ENCODE measurements around the gene TBC1D7.

The TBC1D7 gene

GRCh38 chr6:13355999-13356785, 27.9 kb upstream of the TBC1D7 start:
- no peak for DNase-seq (ENCODE audit: low read depth)
- no peak for TF ChIP-seq MYC (IDR thresholded peaks at IDR 0.05; ENCODE audit: low read depth, low read length)
- no peak for TF ChIP-seq MAX (IDR thresholded peaks at IDR 0.05; ENCODE audit: low read depth, low read length)
- TF ChIP-seq POLR2A (IDR thresholded peaks at IDR 0.05; ENCODE audit: extremely low read depth, insufficient read length): no peak
- TF ChIP-seq CTCF (IDR thresholded peaks at IDR 0.05; ENCODE audit: low read depth, low read length): no peak
- H3K4me3 ChIP-seq (ENCODE audit: low read depth, low read length): no peak overlapping the region

- no peak for TF ChIP-seq POLR2A (IDR thresholded peaks at IDR 0.05; ENCODE audit: extremely low read depth, insufficient read length)
- no peak for TF ChIP-seq CTCF (IDR thresholded peaks at IDR 0.05; ENCODE audit: low read depth, low read length)
- TF ChIP-seq MAX (IDR thresholded peaks at IDR 0.05; ENCODE audit: low read depth, low read length): no peak
- TF ChIP-seq MYC (IDR thresholded peaks at IDR 0.05; ENCODE audit: low read depth, low read length): no peak
- DNase-seq (ENCODE audit: low read depth): peak; percentile 51
- H3K4me3 ChIP-seq (ENCODE audit: low read depth, low read length): no peak overlapping the region
These were observed 27.0 kb upstream of the TBC1D7 start for GRCh38 chr6:13355043-13355945.

- no peak for TF ChIP-seq POLR2A (IDR thresholded peaks at IDR 0.05; ENCODE audit: extremely low read depth, insufficient read length)
- TF ChIP-seq CTCF (IDR thresholded peaks at IDR 0.05; ENCODE audit: low read depth, low read length): no peak
- TF ChIP-seq MAX (IDR thresholded peaks at IDR 0.05; ENCODE audit: low read depth, low read length): no peak
- H3K4me3 ChIP-seq (ENCODE audit: low read depth, low read length): no peak overlapping the region
- peak; percentile 82 for DNase-seq (ENCODE audit: low read depth)
These were observed 26.1 kb upstream of the TBC1D7 start for GRCh38 chr6:13354331-13355042.

- TF ChIP-seq CTCF (IDR thresholded peaks at IDR 0.05; ENCODE audit: low read depth, low read length) (no peak), POLR2A (IDR thresholded peaks at IDR 0.05; ENCODE audit: extremely low read depth, insufficient read length) (no peak), MYC (IDR thresholded peaks at IDR 0.05; ENCODE audit: low read depth, low read length) (no peak), MAX (IDR thresholded peaks at IDR 0.05; ENCODE audit: low read depth, low read length) (no peak)
- no peak for DNase-seq (ENCODE audit: low read depth)
- no peak overlapping the region for H3K4me3 ChIP-seq (ENCODE audit: low read depth, low read length)
These were observed 23.8 kb upstream of the TBC1D7 start for GRCh38 chr6:13352165-13352564.

GRCh38 chr6:13351271-13351670, 22.9 kb upstream of the TBC1D7 start:
- no peak overlapping the region for H3K4me3 ChIP-seq (ENCODE audit: low read depth, low read length)
- TF ChIP-seq POLR2A (IDR thresholded peaks at IDR 0.05; ENCODE audit: extremely low read depth, insufficient read length) (no peak), MAX (IDR thresholded peaks at IDR 0.05; ENCODE audit: low read depth, low read length) (no peak), CTCF (IDR thresholded peaks at IDR 0.05; ENCODE audit: low read depth, low read length) (no peak), MYC (IDR thresholded peaks at IDR 0.05; ENCODE audit: low read depth, low read length) (no peak)
- DNase-seq (ENCODE audit: low read depth): no peak

All from NB4 (cell line).